Measurements from ENCODE around the gene MACROD1.

Gene MACROD1

GRCh38 chr11:64018310-64018709, 147.6 kb downstream of the MACROD1 start:
- DNase-seq (ENCODE audit: low read depth), result no peak
- TF ChIP-seq CTCF (IDR thresholded peaks at IDR 0.05; ENCODE audit: low read depth, low read length) (no peak), MAX (IDR thresholded peaks at IDR 0.05; ENCODE audit: low read depth, low read length) (no peak), POLR2A (IDR thresholded peaks at IDR 0.05; ENCODE audit: extremely low read depth, insufficient read length) (no peak), MYC (IDR thresholded peaks at IDR 0.05; ENCODE audit: low read depth, low read length) (no peak)
- no peak overlapping the region for H3K4me3 ChIP-seq (ENCODE audit: low read depth, low read length)

GRCh38 chr11:64017945-64018224, 148.0 kb downstream of the MACROD1 start:
- H3K4me3 ChIP-seq (ENCODE audit: low read depth, low read length), result no peak overlapping the region
- DNase-seq (ENCODE audit: low read depth), result no peak
- TF ChIP-seq MYC (IDR thresholded peaks at IDR 0.05; ENCODE audit: low read depth, low read length) (no peak), MAX (IDR thresholded peaks at IDR 0.05; ENCODE audit: low read depth, low read length) (no peak), POLR2A (IDR thresholded peaks at IDR 0.05; ENCODE audit: extremely low read depth, insufficient read length) (no peak), CTCF (IDR thresholded peaks at IDR 0.05; ENCODE audit: low read depth, low read length) (no peak)

GRCh38 chr11:64015935-64016845, 149.7 kb downstream of the MACROD1 start:
- DNase-seq (ENCODE audit: low read depth), result no peak
- no peak overlapping the region for H3K4me3 ChIP-seq (ENCODE audit: low read depth, low read length)
- no peak for TF ChIP-seq MAX (IDR thresholded peaks at IDR 0.05; ENCODE audit: low read depth, low read length)
- no peak for TF ChIP-seq MYC (IDR thresholded peaks at IDR 0.05; ENCODE audit: low read depth, low read length)
- TF ChIP-seq CTCF (IDR thresholded peaks at IDR 0.05; ENCODE audit: low read depth, low read length), result no peak
- TF ChIP-seq POLR2A (IDR thresholded peaks at IDR 0.05; ENCODE audit: extremely low read depth, insufficient read length), result no peak

GRCh38 chr11:64015510-64015909, 150.4 kb downstream of the MACROD1 start:
- no peak for DNase-seq (ENCODE audit: low read depth)
- no peak overlapping the region for H3K4me3 ChIP-seq (ENCODE audit: low read depth, low read length)
- no peak for TF ChIP-seq MAX (IDR thresholded peaks at IDR 0.05; ENCODE audit: low read depth, low read length)
- no peak for TF ChIP-seq POLR2A (IDR thresholded peaks at IDR 0.05; ENCODE audit: extremely low read depth, insufficient read length)
- no peak for TF ChIP-seq CTCF (IDR thresholded peaks at IDR 0.05; ENCODE audit: low read depth, low read length)
- no peak for TF ChIP-seq MYC (IDR thresholded peaks at IDR 0.05; ENCODE audit: low read depth, low read length)

GRCh38 chr11:64014356-64014755, 151.6 kb downstream of the MACROD1 start:
- no peak for TF ChIP-seq CTCF (IDR thresholded peaks at IDR 0.05; ENCODE audit: low read depth, low read length)
- TF ChIP-seq POLR2A (IDR thresholded peaks at IDR 0.05; ENCODE audit: extremely low read depth, insufficient read length), result no peak
- no peak for TF ChIP-seq MAX (IDR thresholded peaks at IDR 0.05; ENCODE audit: low read depth, low read length)
- no peak for TF ChIP-seq MYC (IDR thresholded peaks at IDR 0.05; ENCODE audit: low read depth, low read length)
- no peak for DNase-seq (ENCODE audit: low read depth)
- H3K4me3 ChIP-seq (ENCODE audit: low read depth, low read length), result no peak overlapping the region
